ENCODE data around the gene FRG1.
"Not testable (repeated sequence)": the region's sequence is repeated elsewhere in the genome, so short reads cannot be mapped to it uniquely, and the experiment has no call there.

The FRG1 gene

GRCh38 chr4:189983916-189984526 is 43.3 kb downstream of the FRG1 start:
- not testable (repeated sequence) for H3K27ac ChIP-seq; DNase-seq (ENCODE audit: low read depth, low spot score)

GRCh38 chr4:189984661-189985060 is 44.0 kb downstream of the FRG1 start:
- H3K27ac ChIP-seq; DNase-seq (ENCODE audit: low read depth, low spot score): not testable (repeated sequence)

- not testable (repeated sequence) for H3K27ac ChIP-seq; DNase-seq (ENCODE audit: low read depth, low spot score)
These were observed 45.1 kb downstream of the FRG1 start for GRCh38 chr4:189985651-189986243.

GRCh38 chr4:189988877-189989431 is 48.3 kb downstream of the FRG1 start:
- no peak for DNase-seq (ENCODE audit: low read depth, low spot score)
- no peak overlapping the region for H3K27ac ChIP-seq

- not testable (repeated sequence) for DNase-seq (ENCODE audit: low read depth, low spot score); H3K27ac ChIP-seq
These were observed 49.3 kb downstream of the FRG1 start for GRCh38 chr4:189989941-189990340.
